Mucosa of gallbladder (tissue), 1 donor: ENCODE measurements around the gene PPL. TPM values are rescaled to one million over a fixed set of nuclear protein-coding genes. Genes with fewer than 3 reads are reported as not detected.
"Not testable (repeated sequence)": the region's sequence is repeated elsewhere in the genome, so short reads cannot be mapped to it uniquely, and the experiment has no call there.

Experiments used
- DNase-seq: peaks from one replicate; pipeline ENCODE4 v3.0.0-alpha.2; 2020; ENCODE audit warnings: low spot score
- total RNA-seq: library from RNA; stranded (reverse); gene quantifications from one replicate; pipeline ENCODE4 v1.2.1, GENCODE V29; 2021
- donor health status: DM: no; HTN: no; CAD: no.

The PPL gene
- total RNA-seq, 1 donor from 2014 or later = 62.2 TPM

- DNase-seq = peak; percentile 78
Measured at GRCh38 chr16:4935241-4935855, 1.6 kb downstream of the PPL start.

GRCh38 chr16:4934591-4934990 lies 2.4 kb downstream of the PPL start:
- no peak for DNase-seq

GRCh38 chr16:4933871-4934395 lies 3.0 kb downstream of the PPL start:
- no peak for DNase-seq

- DNase-seq = no peak
Measured at GRCh38 chr16:4933433-4933832, 3.5 kb downstream of the PPL start.

- no peak for DNase-seq
Measured at GRCh38 chr16:4931381-4931780, 5.6 kb downstream of the PPL start.

GRCh38 chr16:4929619-4930018 lies 7.3 kb downstream of the PPL start:
- not testable (repeated sequence) for DNase-seq

GRCh38 chr16:4928227-4928626 lies 8.7 kb downstream of the PPL start:
- DNase-seq = no peak

- DNase-seq = no peak
Measured at GRCh38 chr16:4927661-4928060, 9.3 kb downstream of the PPL start.

- DNase-seq = no peak
Measured at GRCh38 chr16:4926928-4927327, 10.0 kb downstream of the PPL start.

GRCh38 chr16:4925791-4926190 lies 11.2 kb downstream of the PPL start:
- no peak for DNase-seq

GRCh38 chr16:4925293-4925607 lies 11.7 kb downstream of the PPL start:
- DNase-seq = no peak

GRCh38 chr16:4924593-4925292 lies 12.2 kb downstream of the PPL start:
- peak; percentile 87 for DNase-seq

GRCh38 chr16:4923853-4924252 lies 13.1 kb downstream of the PPL start:
- no peak for DNase-seq

GRCh38 chr16:4922721-4923342 lies 14.1 kb downstream of the PPL start:
- DNase-seq = no peak

GRCh38 chr16:4920826-4921225 lies 16.1 kb downstream of the PPL start:
- no peak for DNase-seq

GRCh38 chr16:4918781-4919251 lies 18.1 kb downstream of the PPL start:
- DNase-seq = peak; percentile 71

- no peak for DNase-seq
Measured at GRCh38 chr16:4917117-4917516, 19.8 kb downstream of the PPL start.

GRCh38 chr16:4915226-4915761 lies 21.7 kb downstream of the PPL start:
- DNase-seq = no peak

GRCh38 chr16:4914528-4915225 lies 22.3 kb downstream of the PPL start:
- DNase-seq = no peak

GRCh38 chr16:4913774-4914525 lies 23.0 kb downstream of the PPL start:
- no peak for DNase-seq

- no peak for DNase-seq
Measured at GRCh38 chr16:4913130-4913773, 23.7 kb downstream of the PPL start.
